Lower leg skin (tissue), 4 donors: ENCODE measurements around the gene SAFB2. TPM values are rescaled to one million over a fixed set of nuclear protein-coding genes. Genes with fewer than 3 reads are reported as not detected.
"Not testable (repeated sequence)": the region's sequence is repeated elsewhere in the genome, so short reads cannot be mapped to it uniquely, and the experiment has no call there.

Experiments
- DNase-seq, 2 donors: peaks; one replicate each; pipeline ENCODE4 v3.0.0-alpha.2; 2019; ENCODE audit warnings: low spot score in 2 of 2
- H3K4me3 ChIP-seq: fragments of 200-600 bp; sonication (generic); 2 replicates; pipeline ENCODE4 v1.5.1; 2017; ENCODE audit warnings: mild to moderate bottlenecking, low read depth; ENCODE audit not compliant: poor library complexity, severe bottlenecking
- CTCF ChIP-seq, 3 donors: fragments of 450-650 bp; IDR thresholded peaks; one replicate each; pipeline ENCODE4 v1.5.1; 2016; ENCODE audit warnings: antibody characterized with exemption in 3 of 3, mild to moderate bottlenecking in 3 of 3, moderate library complexity in 2 of 3
- POLR2A ChIP-seq, 2 donors: fragments of 450-650 bp; IDR thresholded peaks; one replicate each; pipeline ENCODE4 v1.6.1; 2016 to 2017; ENCODE audit warnings: antibody characterized with exemption in 2 of 2, mild to moderate bottlenecking in 1 of 2, moderate library complexity in 1 of 2
- WGBS, 2 donors: methylation state at CpG; one replicate each; pipeline ENCODE4 v1.1.5; 2018; 5-methylcytosine and 5-hydroxymethylcytosine counted together
- intact Hi-C: fragments of 100-400 bp; cut with DNase I; formaldehyde crosslinking; loops from one replicate; pipeline ENCODE4 v1.15.0; 2023; ENCODE audit warnings: low total_unique reads
- total RNA-seq, 4 donors: library from RNA; depleted of rRNA; stranded (reverse); fragments of >200 nt; gene quantifications; one replicate each; pipeline ENCODE4 v1.1.0, GENCODE V29; 2016

Gene SAFB2
- total RNA-seq, 4 donors from 2014 or later, result 14.0 to 51.2 (median 28.7) TPM

GRCh38 chr19:5618591-5618990 is 4.0 kb downstream of the SAFB2 start:
- intact Hi-C loops, result loop anchor here (10.0 kb wide), 1 partner anchor 46 kb away; no protein-coding TSS in a partner anchor
- WGBS, 2 donors, result 89 to 95% methylated on average over 9 of the region's 9 CpGs
- TF ChIP-seq POLR2A (IDR thresholded peaks at IDR 0.05) (no peak), CTCF (IDR thresholded peaks at IDR 0.05) (no peak)
- peak in 1 of 2 donors; percentile 45 for DNase-seq
- H3K4me3 ChIP-seq, result no peak overlapping the region

- no peak overlapping the region for H3K4me3 ChIP-seq
- WGBS, 2 donors, result 72 to 74% methylated on average over 1 of the region's 1 CpG
- TF ChIP-seq CTCF (IDR thresholded peaks at IDR 0.05) (no peak), POLR2A (IDR thresholded peaks at IDR 0.05) (no peak)
- intact Hi-C loops, result loop anchor here (10.0 kb wide), 1 partner anchor 48 kb away; no protein-coding TSS in a partner anchor
- DNase-seq, result no peak
Observed at GRCh38 chr19:5617080-5617479, 5.5 kb downstream of the SAFB2 start.

DNA sequence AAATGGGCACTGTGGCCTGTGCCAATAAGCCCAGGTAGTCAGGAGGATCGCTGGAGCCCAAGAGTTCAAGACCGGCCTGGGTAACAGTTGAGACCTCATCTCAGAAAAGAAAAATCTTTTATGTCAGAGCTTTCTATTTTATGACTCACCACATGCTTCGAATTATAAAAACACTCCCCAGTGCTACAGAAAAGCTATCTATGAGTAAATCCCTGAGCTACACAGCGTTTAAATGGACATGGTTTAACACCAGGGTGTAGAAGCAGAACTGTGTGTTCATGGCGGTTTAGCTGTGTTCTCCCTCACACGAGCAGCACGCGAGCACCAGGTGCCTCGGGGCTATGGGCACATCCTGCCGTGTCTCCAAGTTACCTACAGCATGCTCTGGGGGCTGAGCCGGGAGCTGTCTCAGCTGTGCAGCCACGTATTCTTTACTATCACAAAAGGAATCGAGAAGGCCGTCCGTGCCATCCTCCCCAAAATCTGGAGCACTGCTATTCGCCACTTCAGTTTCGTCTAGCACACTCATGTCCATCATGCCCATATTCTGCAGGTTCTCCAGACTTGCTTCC is 6.7 kb downstream of the SAFB2 start:
- H3K4me3 ChIP-seq, result no peak overlapping the region
- intact Hi-C loops, result loop anchor here (10.0 kb wide), 1 partner anchor 49 kb away; no protein-coding TSS in a partner anchor
- WGBS, 2 donors, result 79 to 84% methylated on average over 17 of the region's 17 CpGs
- DNase-seq, result peak in 1 of 2 donors; percentile 50
- TF ChIP-seq POLR2A (IDR thresholded peaks at IDR 0.05) (no peak), CTCF (IDR thresholded peaks at IDR 0.05) (no peak)

GRCh38 chr19:5612891-5613865 is 9.4 kb downstream of the SAFB2 start:
- TF ChIP-seq POLR2A (IDR thresholded peaks at IDR 0.05) (no peak), CTCF (IDR thresholded peaks at IDR 0.05) (no peak)
- no peak overlapping the region for H3K4me3 ChIP-seq
- peak in 1 of 2 donors; percentile 52 for DNase-seq
- intact Hi-C loops, result loop anchor here (10.0 kb wide), 1 partner anchor 52 kb away; no protein-coding TSS in a partner anchor
- WGBS, 2 donors, result 92 to 93% methylated on average over 15 of the region's 15 CpGs

DNA sequence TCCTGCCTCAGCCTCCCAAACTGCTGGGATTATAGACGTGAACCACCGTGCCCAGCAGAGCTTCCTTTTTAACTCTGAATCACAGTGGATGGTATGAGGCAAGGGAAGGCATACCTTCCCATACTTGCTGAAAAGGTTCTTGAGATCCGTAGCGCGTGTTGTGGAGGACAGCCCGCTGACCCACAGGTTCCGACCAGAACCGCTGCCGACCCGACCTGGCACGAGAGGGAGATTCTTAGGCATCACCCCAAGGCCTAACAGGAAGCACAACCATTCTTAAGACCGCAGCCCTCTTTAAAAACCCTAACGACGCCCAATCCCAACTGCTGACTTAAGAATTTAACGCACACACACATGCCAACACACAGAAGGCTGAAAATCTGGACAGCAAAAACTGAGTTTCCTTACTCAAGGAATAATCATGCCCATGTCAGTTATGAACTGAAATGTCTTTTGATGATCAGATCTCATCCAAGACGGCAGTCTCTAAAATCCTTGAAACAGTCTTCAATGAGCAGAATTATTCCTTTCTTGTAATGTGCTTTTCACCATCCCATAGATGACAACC is 12.6 kb downstream of the SAFB2 start:
- intact Hi-C loops, result loop anchor here (10.0 kb wide), 1 partner anchor 55 kb away; no protein-coding TSS in a partner anchor

DNA sequence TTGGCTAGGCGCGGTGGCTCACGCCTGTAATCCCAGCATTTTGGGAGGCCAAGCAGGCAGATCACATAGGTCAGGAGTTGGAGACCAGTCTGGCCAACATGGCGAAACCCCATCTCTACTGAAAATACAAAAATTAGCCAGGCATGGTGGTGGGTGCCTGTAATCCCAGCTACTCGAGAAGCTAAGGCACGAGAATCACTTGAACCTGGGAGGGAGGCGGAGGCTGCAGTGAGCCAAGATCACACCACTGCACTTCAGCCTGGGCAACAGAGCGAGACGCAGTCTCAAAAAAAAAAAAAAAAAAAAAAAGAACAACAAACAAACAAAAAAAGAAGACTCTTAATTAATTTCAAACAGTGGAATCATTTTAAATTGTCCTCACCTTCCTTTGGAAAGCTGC is 13.8 kb downstream of the SAFB2 start:
- H3K4me3 ChIP-seq, intact Hi-C loops, DNase-seq: not testable (repeated sequence)
- 94 to 95% methylated on average over 9 of the region's 9 CpGs for WGBS, 2 donors

More for the DNA sequence above, 12.6 kb downstream of the SAFB2 start:
- no peak for TF ChIP-seq CTCF (IDR thresholded peaks at IDR 0.05)
- no peak for TF ChIP-seq POLR2A (IDR thresholded peaks at IDR 0.05)
- no peak for DNase-seq
- H3K4me3 ChIP-seq, result no peak overlapping the region
- 95% methylated on average over 16 of the region's 16 CpGs for WGBS, 2 donors
